AML-193 (cell line): ENCODE results near the gene DOK7.
"Not testable (repeated sequence)": the region's sequence is repeated elsewhere in the genome, so short reads cannot be mapped to it uniquely, and the experiment has no call there.

Experiments used
- DNase-seq, 2 experiments: peaks; one replicate each; lab custom pipeline; 2025; lab: John Stamatoyannopoulos, UW

DOK7 gene

GRCh38 chr4:3442959-3443749, 20.0 kb upstream of the DOK7 start:
- DNase-seq: peak; percentile 20 to 35

GRCh38 chr4:3443750-3444309, 19.3 kb upstream of the DOK7 start:
- no peak for DNase-seq

- no peak for DNase-seq
Observed at GRCh38 chr4:3444351-3445110, 18.6 kb upstream of the DOK7 start.

GRCh38 chr4:3445111-3445820, 17.8 kb upstream of the DOK7 start:
- DNase-seq: no peak

GRCh38 chr4:3445829-3446545, 17.1 kb upstream of the DOK7 start:
- DNase-seq: no peak

- no peak for DNase-seq
Observed at GRCh38 chr4:3446631-3447320, 16.3 kb upstream of the DOK7 start.

GRCh38 chr4:3447431-3448395, 15.4 kb upstream of the DOK7 start:
- no peak for DNase-seq

- DNase-seq: no peak
Observed at GRCh38 chr4:3449047-3449573, 14.0 kb upstream of the DOK7 start.

- DNase-seq: no peak
Observed at GRCh38 chr4:3449574-3450534, 13.3 kb upstream of the DOK7 start.

- DNase-seq: no peak
Observed at GRCh38 chr4:3450643-3451042, 12.5 kb upstream of the DOK7 start.

GRCh38 chr4:3451956-3452355, 11.2 kb upstream of the DOK7 start:
- DNase-seq: no peak

- DNase-seq: no peak
Observed at GRCh38 chr4:3452376-3452775, 10.7 kb upstream of the DOK7 start.

GRCh38 chr4:3455596-3455995, 7.5 kb upstream of the DOK7 start:
- DNase-seq: not testable (repeated sequence)

GRCh38 chr4:3458371-3458770, 4.7 kb upstream of the DOK7 start:
- DNase-seq: no peak

GRCh38 chr4:3459156-3459555, 4.0 kb upstream of the DOK7 start:
- DNase-seq: not testable (repeated sequence)

GRCh38 chr4:3460926-3461325, 2.2 kb upstream of the DOK7 start:
- DNase-seq: no peak

- DNase-seq: no peak
Observed at GRCh38 chr4:3461515-3462291, 1.4 kb upstream of the DOK7 start.

- DNase-seq: no peak
Observed at GRCh38 chr4:3462321-3462789, 751 bp upstream of the DOK7 start.
